SJCRH30 (cell line): Measurements from ENCODE around the gene LRRC32. TPM values are rescaled to one million over a fixed set of nuclear protein-coding genes. Genes with fewer than 3 reads are reported as not detected.
A peak's percentile ranks its signal among the peaks of the same experiment; 100 is the strongest.
"Not testable (repeated sequence)": the region's sequence is repeated elsewhere in the genome, so short reads cannot be mapped to it uniquely, and the experiment has no call there.

ENCODE experiments used
- DNase-seq, 2 experiments: peaks; one replicate each; pipeline ENCODE4 v3.0.0-alpha.2; 2015 to 2020
- H3K27ac ChIP-seq: fragments of 250-450 bp; sonication (Bioruptor Pico); 2 replicates; pipeline ENCODE4 v1.5.1; 2020; ENCODE audit warnings: mild to moderate bottlenecking, moderate library complexity
- H3K27me3 ChIP-seq: fragments of 250-450 bp; sonication (Bioruptor Pico); 2 replicates; pipeline ENCODE4 v1.5.1; 2020; ENCODE audit warnings: mild to moderate bottlenecking, moderate library complexity
- H3K36me3 ChIP-seq: fragments of 250-450 bp; sonication (Bioruptor Pico); 2 replicates; pipeline ENCODE4 v1.5.1; 2020; ENCODE audit warnings: mild to moderate bottlenecking, moderate library complexity
- H3K4me1 ChIP-seq: fragments of 250-450 bp; sonication (Bioruptor Pico); 2 replicates; pipeline ENCODE4 v1.5.1; 2020; ENCODE audit warnings: mild to moderate bottlenecking, moderate library complexity
- H3K4me3 ChIP-seq: fragments of 250-450 bp; sonication (Bioruptor Pico); 2 replicates; pipeline ENCODE4 v1.5.1; 2020; ENCODE audit warnings: mild to moderate bottlenecking, moderate library complexity
- H3K9me3 ChIP-seq: fragments of 250-450 bp; sonication (Bioruptor Pico); replicated peaks from 2 replicates; pipeline ENCODE4 v1.5.1; 2020; ENCODE audit warnings: mild to moderate bottlenecking, moderate library complexity
- total RNA-seq: library from RNA; depleted of rRNA; stranded (reverse); fragments of >200 nt; shearing (Covaris generic); gene quantifications from 2 replicates; pipeline ENCODE4 v1.2.3, GENCODE V29; 2014

Gene LRRC32
- total RNA-seq, 1 experiment from 2014 or later = 0.30 TPM

- not testable (repeated sequence) for DNase-seq, H3K27ac ChIP-seq, H3K4me1 ChIP-seq, H3K36me3 ChIP-seq, H3K4me3 ChIP-seq, H3K9me3 ChIP-seq, H3K27me3 ChIP-seq
These were observed 26.8 kb downstream of the LRRC32 start for GRCh38 chr11:76643711-76644110.

DNA sequence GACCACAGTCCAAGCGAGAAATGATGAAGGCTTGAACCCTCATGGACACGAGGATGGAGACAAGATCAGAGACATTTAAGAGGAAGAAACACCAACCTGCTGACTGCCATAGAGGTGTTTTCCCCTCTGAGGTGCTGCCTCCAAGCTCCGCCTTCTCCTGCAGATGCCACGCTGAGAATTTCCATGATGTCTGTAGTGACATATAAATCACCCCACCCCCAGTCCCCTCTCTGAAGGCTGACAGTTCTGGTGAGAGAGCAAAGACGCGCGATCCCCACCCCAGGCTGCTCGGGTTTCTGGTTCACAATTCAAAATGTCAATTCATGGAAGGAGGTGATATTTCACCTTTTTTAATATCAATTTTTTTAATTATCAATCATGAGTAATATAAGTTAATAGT is 28.2 kb downstream of the LRRC32 start:
- no peaks in the 10 kb centered on the region; the same call in 1 of the 2 replicates for H3K9me3 ChIP-seq
- peaks cover 6% of the 10 kb centered on the region; the same call in 1 of the 2 replicates for H3K4me1 ChIP-seq
- H3K27ac ChIP-seq = no peak overlapping the region
- H3K4me3 ChIP-seq = no peak overlapping the region
- DNase-seq = no peak
- H3K36me3 ChIP-seq = no peaks in the 10 kb centered on the region
- H3K27me3 ChIP-seq = no peaks in the 10 kb centered on the region

DNA sequence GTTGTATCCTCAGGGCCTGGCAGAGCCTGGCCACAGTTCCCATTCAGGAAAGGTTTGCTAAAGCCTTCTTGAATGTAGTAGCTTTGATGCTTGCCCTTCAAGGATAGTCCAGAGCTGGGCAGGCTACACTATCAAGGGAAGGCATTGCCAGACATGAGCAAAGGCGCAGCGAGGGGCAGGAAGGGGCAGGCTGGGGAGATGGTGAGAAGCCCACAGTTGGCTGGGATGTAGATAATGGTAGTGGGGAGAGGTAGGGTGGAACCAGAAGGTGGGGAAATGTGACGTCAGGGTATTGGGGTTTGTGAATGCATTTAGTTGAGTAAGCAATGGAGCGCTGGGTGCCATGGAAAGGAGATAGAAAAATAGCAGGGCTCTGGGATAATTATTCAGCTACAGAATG is 28.6 kb downstream of the LRRC32 start:
- H3K4me3 ChIP-seq = no peak overlapping the region
- H3K27ac ChIP-seq = no peak overlapping the region
- H3K9me3 ChIP-seq = no peaks in the 10 kb centered on the region; the same call in 1 of the 2 replicates
- no peaks in the 10 kb centered on the region for H3K27me3 ChIP-seq
- H3K4me1 ChIP-seq = peaks cover 8% of the 10 kb centered on the region; the same call in 1 of the 2 replicates
- no peak for DNase-seq
- no peaks in the 10 kb centered on the region for H3K36me3 ChIP-seq

DNA sequence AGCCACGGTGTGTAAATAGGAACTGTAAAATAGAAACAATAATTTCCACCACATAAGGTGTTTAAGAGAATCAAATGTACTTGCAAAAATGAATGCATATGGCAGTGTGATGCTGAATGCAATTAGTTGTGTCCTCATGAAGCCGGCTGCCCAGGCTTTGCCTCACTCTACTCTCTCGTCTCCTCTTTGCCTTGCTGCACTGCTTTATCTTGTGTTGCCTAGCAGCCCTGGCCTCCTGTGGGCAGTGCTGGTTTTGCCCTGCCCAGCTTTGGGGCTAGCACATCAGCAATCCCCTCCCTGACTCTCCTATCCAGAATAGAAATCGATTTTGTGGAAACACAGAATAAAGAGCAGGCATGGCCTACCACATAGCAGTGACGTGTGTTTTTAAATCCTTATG is 30.0 kb downstream of the LRRC32 start:
- H3K4me1 ChIP-seq = peaks cover 8% of the 10 kb centered on the region; the same call in 1 of the 2 replicates
- H3K27me3 ChIP-seq = no peaks in the 10 kb centered on the region
- H3K4me3 ChIP-seq = no peak overlapping the region
- no peak for DNase-seq
- no peaks in the 10 kb centered on the region for H3K9me3 ChIP-seq
- H3K27ac ChIP-seq = no peak overlapping the region
- H3K36me3 ChIP-seq = no peaks in the 10 kb centered on the region

- no peaks in the 10 kb centered on the region for H3K36me3 ChIP-seq
- no peak overlapping the region for H3K27ac ChIP-seq
- peaks cover 8% of the 10 kb centered on the region; the same call in 1 of the 2 replicates for H3K4me1 ChIP-seq
- no peaks in the 10 kb centered on the region for H3K9me3 ChIP-seq
- no peak overlapping the region for H3K4me3 ChIP-seq
- DNase-seq = no peak
- no peaks in the 10 kb centered on the region for H3K27me3 ChIP-seq
These were observed 30.9 kb downstream of the LRRC32 start for GRCh38 chr11:76639621-76640020.

DNA sequence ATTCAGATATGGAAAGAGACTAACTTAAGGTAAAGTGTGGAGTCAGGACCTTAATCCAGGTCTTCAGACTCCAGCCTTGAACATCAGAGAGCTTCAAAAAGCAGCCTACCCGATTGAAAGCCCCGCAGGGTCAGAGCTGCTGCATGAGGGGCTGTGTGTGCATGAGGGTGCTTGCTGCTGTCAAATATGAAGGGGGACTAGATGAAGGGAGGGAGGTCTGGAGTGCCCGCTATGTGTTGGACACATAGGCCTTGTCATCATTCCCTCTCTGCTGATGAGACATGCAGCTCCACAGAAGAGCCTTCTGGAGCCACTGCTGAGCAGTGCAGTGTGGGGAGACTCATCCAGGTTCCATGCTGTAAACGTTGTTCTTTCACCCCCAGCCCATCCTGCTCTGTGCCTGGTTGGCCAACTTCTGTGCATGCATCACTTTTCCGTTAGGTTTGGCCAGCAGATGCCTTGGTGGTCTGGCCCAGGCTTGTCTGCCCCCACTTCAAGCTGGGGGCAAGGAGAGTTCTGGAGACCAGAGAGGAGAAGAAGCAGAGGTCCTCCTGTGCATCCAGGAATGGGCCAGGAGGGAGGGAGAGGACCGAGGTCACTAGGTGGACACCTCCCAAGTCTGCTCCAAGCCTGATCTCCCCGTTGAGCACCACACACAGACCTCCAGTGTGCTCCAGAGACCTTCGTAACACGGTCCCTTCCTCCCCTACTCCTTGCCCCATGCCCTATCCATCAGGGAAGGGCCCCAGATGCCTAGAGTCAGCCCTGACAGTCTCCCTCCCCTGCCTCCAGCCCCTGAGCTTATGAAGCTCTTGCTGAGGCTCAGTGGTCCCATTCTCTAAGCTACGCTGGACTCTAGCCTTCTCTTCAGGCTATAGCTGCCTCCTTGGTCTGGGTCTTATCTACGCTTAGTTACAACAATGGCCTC is 32.0 kb downstream of the LRRC32 start:
- Histone ChIP-seq H3K27me3 (no peaks in the 10 kb centered on the region), H3K27ac (no peak overlapping the region), H3K9me3 (no peaks in the 10 kb centered on the region), H3K36me3 (no peaks in the 10 kb centered on the region), H3K4me3 (no peak overlapping the region), H3K4me1 (peaks cover 8% of the 10 kb centered on the region; the same call in 1 of the 2 replicates)
- no peak for DNase-seq

DNA sequence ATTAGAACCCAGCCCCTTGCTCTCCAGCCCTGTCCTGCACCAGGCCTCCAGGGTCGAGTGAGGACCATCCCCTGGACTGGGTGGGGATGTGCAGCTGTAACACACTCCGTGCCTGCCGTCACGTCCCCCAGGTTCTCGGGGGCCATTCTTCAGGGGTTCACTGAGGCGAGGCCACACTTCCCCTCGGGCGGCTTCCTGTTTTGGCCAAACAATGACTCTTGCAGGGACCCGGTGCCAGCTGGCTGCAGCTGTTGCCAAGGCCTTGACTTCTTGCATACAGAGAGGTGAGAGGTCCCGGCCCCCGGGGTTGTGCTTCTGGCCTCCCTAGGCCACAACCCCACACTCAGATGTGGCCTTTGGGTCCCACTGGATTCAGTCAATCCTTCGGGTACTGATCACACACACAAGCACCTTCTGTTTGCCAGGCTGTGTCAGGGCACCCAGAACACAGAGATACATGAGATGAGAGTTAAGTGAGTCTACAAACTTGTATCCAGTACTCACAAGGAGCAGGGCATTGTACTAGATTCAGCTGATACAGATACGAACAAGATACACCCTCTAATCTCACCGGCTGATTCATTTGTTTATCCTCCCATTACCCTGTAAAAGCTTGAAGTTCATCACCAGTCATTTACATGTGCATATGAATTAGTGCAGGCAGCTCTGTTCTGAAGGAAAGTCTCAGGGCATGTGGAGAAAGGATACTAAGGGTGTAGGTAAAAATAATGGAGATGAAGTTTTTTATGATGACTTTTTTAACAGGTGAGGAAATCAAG is 32.9 kb downstream of the LRRC32 start:
- DNase-seq = peak; percentile 28 to 33
- Histone ChIP-seq H3K27ac (no peak overlapping the region), H3K27me3 (no peaks in the 10 kb centered on the region), H3K36me3 (no peaks in the 10 kb centered on the region), H3K4me1 (peaks cover 8% of the 10 kb centered on the region; the same call in 1 of the 2 replicates), H3K4me3 (no peak overlapping the region), H3K9me3 (no peaks in the 10 kb centered on the region)

DNA sequence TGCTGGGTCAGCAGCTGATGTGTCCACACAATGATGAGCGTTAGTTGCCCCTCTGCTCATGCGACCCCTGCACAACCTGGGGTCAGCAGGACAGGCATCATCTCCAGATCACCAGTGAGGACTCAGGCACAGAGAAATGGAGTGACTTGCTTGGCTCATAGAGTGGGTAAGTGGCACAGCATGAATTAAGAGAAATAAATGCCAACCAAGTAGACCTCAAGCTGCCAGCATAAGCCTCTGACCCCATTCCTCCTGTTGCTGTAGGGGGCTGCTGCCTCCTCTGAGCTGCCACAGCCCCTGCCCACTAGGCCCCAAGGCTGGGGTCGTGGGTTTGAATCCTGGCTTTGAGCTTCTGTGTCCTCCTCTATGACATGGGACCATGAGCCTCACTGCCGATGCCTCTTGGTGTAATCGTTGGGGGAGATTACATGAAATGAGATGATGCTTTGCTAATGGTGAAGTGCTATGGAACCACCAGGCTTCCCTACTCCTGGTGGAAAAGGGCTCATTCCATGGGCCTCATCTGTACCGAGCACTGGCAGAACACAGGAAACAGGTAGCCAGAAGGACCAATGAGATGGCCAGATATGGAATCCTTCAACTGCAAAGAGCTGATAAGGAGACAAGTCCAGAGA is 33.6 kb downstream of the LRRC32 start:
- H3K27ac ChIP-seq = no peak overlapping the region
- H3K4me1 ChIP-seq = peaks cover 8% of the 10 kb centered on the region; the same call in 1 of the 2 replicates
- no peaks in the 10 kb centered on the region for H3K27me3 ChIP-seq
- H3K36me3 ChIP-seq = no peaks in the 10 kb centered on the region
- no peaks in the 10 kb centered on the region for H3K9me3 ChIP-seq
- H3K4me3 ChIP-seq = no peak overlapping the region
- no peak for DNase-seq

DNA sequence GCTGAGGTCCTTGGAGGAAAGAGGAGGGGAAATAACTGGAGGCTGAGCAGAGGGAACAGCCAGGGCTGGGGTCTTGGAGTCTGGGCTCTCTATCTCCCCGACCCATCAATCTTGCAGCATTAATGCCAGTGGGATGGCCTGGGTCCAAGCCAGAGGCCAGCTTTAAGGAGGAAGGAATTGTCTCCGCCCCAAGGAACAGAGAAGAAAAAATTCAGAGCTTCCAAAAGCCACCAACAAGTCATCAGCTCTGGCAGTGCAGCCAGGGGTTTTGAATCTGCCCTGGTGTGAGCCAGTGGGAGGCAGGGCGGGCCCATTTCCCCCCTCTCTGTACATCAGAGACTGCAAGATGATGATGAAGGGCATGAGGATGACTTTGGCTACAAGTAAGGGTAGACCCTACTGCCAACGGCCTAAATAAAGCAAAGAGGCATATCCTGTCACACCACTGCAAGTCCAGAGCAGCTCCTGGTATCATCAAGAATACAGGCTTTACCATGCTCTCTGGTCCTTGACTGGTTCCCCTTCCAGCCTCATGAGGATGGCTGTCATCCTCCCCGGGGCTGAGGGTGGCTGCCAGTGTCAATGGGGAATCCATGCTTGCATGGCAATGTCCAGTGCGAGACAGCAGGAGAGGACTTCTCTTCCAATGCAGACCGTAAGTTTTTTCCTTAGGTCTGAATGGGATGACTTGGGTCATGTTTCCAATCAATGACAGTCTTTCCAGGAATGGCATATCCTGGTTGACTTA is 34.4 kb downstream of the LRRC32 start:
- Histone ChIP-seq H3K36me3 (no peaks in the 10 kb centered on the region), H3K27me3 (no peaks in the 10 kb centered on the region), H3K4me3 (no peak overlapping the region), H3K4me1 (peaks cover 8% of the 10 kb centered on the region; the same call in 1 of the 2 replicates), H3K9me3 (no peaks in the 10 kb centered on the region), H3K27ac (no peak overlapping the region)
- no peak for DNase-seq

DNA sequence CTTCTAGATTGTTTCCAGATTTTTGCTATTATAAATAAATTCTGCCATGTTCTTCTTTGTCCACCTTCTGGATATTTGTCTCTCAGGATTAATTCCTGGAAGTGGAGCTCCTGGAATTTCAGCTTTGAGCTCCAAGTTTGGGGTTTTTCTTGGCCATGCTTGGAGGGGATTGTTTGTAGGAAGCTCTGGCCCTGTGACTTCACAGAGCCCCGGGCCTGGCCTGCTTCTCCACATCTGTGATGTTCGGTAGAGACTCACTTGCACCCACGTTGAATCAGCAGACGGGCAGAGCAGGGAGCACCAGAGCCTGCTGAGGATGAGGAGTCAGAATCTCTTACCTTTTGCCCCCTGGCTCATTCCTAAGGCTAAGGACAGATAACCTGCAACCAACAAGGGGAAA is 35.7 kb downstream of the LRRC32 start:
- DNase-seq = no peak
- no peak overlapping the region for H3K4me3 ChIP-seq
- H3K27ac ChIP-seq = no peak overlapping the region
- no peaks in the 10 kb centered on the region for H3K27me3 ChIP-seq
- H3K4me1 ChIP-seq = peaks cover 8% of the 10 kb centered on the region; the same call in 1 of the 2 replicates
- H3K9me3 ChIP-seq = no peaks in the 10 kb centered on the region
- no peaks in the 10 kb centered on the region for H3K36me3 ChIP-seq

GRCh38 chr11:76632492-76632891 is 38.1 kb downstream of the LRRC32 start:
- H3K4me1 ChIP-seq = peaks cover 3% of the 10 kb centered on the region; the same call in 1 of the 2 replicates
- no peak overlapping the region for H3K4me3 ChIP-seq
- H3K27ac ChIP-seq = no peak overlapping the region
- H3K36me3 ChIP-seq = no peaks in the 10 kb centered on the region
- H3K9me3 ChIP-seq = no peaks in the 10 kb centered on the region
- no peaks in the 10 kb centered on the region for H3K27me3 ChIP-seq
- DNase-seq = no peak

DNA sequence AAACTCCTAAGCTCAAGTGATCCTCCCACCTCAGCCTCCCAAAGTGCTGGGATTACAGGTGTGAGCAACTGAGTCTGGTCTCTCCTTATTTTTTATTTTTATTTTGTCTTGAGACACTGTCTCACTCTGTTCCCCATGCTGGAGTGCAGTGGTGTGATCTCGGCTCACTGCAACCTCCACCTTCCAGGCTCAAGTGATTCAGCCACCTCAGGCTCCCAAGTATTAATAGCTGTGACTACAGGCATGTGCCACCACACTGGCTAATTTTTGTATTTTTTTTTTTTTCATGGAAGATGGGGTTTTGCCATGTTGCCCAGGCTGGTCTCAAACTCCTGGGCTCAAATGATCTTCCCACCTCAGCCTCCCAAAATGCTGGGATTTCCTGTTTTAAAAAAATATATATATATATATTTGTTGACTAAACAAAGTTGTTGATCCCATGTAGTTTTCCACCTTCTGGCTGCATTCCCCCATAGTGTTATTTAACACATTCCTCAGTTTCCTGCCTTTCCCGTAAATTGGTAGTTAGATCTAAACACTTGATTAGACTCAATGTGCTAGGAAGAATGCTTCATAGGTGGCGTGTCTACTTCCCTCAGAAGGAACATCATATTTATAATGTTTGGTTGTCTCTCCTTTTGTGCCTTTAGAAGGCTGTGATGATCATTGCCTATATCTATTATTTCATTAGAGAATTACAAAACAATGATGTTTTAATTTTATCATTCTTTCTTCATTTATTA is 38.8 kb downstream of the LRRC32 start:
- Histone ChIP-seq H3K4me3 (no peak overlapping the region), H3K36me3 (no peaks in the 10 kb centered on the region), H3K27me3 (no peaks in the 10 kb centered on the region), H3K9me3 (no peaks in the 10 kb centered on the region), H3K4me1 (peaks cover under 1% of the 10 kb centered on the region; the same call in 1 of the 2 replicates), H3K27ac (no peak overlapping the region)
- no peak for DNase-seq

DNA sequence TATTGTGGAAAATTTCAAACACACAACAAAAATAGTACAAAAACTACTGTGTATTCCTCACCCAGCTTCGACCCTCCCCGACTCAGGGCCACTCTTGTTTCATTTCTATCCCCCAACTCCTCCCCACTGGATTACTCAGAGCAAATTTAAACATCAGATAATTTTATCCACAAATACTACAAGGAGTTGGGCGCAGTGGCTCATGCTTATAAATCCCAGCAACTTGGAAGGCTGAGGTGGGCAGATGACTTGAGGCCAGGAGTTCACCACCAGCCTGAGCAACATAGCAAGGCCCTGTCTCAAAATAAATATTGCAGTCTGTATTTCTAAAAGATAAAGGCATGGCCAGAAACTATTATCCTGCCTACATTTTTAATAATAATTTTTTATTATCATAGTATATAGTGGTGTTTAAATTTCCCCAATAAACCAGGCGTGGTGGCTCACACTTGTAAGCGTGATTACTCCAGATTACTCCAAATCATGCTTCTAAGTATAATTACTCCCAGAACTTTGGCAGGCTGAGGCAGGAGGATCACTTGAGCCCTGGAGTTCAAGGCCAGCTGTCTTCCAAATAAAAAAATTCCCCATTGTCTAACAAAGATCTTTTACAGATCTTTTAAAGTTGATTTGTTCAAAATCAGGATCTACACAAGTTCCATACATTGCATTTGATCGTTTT is 39.8 kb downstream of the LRRC32 start:
- H3K9me3 ChIP-seq = no peaks in the 10 kb centered on the region
- no peaks in the 10 kb centered on the region for H3K27me3 ChIP-seq
- no peak overlapping the region for H3K27ac ChIP-seq
- no peak overlapping the region for H3K4me3 ChIP-seq
- peaks cover 5% of the 10 kb centered on the region; the same call in 1 of the 2 replicates for H3K4me1 ChIP-seq
- DNase-seq = no peak
- H3K36me3 ChIP-seq = no peaks in the 10 kb centered on the region
